ENCODE data around the gene CDH13.

The CDH13 gene

DNA sequence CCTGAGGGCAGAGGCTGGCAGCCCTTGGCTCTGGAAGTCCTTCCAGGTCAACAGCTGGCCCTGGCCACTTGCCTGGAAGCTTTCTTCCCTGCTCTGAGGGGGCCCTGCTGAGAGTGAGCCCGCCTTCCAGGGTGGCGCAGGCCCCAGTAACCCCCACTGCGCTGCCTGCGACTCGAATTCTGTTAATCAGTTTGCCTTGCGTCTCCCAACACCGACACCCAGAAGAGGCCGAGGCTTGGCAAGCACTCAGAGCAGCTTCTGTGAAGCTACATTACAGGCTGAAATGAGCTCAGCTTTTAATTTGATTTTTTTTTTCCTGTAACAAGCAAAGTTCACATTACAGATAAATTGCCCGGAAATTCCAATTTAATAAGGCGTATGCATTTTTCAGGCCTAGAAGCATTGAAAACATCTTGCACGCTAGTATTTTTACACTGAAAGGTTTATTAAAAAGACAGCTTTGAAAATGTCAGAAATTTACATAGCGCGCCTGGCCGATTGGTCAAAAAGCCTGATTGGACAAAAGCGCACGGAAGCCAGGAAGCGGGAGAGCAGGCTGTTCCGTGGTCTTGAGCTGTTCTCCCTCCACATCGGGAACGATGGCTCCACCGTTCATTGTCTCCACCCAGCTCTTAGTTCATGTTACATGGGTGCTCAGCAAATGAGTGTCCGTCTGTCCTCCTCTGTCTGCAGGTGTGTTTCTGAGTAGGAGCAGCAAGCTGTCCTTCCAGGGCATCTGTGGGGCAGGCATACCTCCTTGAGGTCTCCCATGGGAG, 1115.5 kb downstream of the CDH13 start:
- no peak for DNase-seq

GRCh38 chr16:83743241-83743640, 1116.5 kb downstream of the CDH13 start:
- DNase-seq = no peak

- no peak for DNase-seq
Observed at GRCh38 chr16:83743720-83744119, 1117.0 kb downstream of the CDH13 start.

GRCh38 chr16:83744441-83744981, 1117.7 kb downstream of the CDH13 start:
- peak; percentile 27 for DNase-seq

DNA sequence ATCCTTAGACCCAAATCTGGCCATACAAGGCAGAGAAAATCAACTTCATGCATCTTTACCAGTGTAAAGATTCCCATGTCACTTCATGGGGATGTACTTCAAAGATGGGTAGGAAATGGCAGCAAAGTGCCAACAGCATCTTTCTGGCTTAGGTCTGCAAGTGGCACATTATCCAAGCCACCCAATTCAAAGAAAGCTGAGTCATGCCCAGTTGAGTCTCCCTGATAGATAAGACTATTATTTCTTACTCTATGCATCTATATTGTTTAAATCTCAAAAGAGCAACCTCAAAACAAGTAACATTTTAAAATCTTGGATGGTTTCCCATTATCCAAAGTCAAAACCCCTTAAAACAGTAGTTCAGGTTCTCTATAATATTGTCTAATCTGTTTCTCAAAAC, 1119.8 kb downstream of the CDH13 start:
- no peak for DNase-seq

- DNase-seq = no peak
Observed at GRCh38 chr16:83747936-83748335, 1121.2 kb downstream of the CDH13 start.

- DNase-seq = no peak
Observed at GRCh38 chr16:83755391-83755790, 1128.6 kb downstream of the CDH13 start.

- DNase-seq = no peak
Observed at GRCh38 chr16:83762141-83762991, 1135.6 kb downstream of the CDH13 start.

DNA sequence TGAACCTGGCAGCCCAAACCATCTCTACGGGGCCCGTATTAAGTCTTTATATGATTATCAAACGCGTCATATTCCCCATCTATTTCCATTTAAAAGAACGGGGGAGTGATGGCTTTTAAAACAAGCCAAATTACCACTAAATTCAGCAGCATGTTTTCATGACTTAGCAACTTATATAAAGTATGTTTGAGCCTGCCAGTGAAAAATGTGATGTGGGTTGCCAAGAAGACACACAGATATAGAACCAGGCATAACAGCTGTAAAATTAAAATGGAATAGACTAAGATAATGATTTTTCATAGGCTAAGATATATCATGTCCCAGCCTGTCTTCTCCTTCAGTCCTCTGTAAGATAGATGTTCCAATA, 1136.2 kb downstream of the CDH13 start:
- no peak for DNase-seq

DNA sequence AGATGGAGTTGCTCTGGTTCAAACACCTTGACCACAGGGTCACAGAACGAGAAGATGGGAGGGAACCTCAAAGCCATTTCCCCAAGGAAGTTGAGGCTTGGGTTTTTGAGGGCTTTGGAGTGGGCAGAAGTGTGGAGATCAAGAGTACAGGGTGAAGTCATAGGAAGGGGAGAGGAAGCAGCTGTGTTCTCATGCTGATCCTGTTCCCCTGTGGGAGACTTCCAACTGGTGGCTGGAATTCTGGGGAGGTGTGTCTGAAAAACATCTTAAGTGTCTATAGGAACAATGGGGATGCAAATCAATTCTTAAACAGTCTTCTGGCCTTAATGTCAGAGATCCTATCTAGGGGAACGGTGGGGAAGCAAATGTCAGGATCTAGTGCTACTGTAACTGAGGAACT, 1142.2 kb downstream of the CDH13 start:
- DNase-seq = no peak

DNA sequence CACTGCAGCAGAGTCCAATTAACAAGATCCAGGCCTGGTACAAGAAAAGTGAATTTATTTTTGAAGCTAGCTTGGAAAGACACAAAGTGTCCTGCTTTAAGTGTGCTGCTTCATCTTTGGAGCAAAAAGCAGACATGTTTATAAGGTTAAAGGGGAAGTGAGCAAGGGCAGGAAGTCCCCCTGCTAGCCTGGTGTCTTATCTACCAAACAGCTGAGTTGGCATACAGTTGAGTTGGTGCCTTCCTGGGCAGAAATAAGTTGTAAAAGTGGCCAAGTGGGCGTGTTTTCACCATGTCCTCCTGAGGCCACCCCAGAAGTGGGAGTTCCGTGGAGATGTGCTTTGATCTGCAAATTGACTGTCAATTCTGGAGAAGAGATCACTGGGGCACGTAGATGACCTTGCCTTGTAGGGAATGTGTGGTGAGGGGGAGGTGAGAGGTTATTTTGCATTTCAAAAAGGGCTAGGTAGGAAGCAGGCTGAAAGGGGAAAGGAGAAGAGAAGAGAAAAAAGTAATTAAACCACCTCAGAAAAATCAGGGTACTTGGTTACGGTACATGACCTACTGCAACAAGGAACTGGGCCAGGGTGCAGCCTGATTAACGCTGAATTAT, 1142.7 kb downstream of the CDH13 start:
- DNase-seq = no peak

DNA sequence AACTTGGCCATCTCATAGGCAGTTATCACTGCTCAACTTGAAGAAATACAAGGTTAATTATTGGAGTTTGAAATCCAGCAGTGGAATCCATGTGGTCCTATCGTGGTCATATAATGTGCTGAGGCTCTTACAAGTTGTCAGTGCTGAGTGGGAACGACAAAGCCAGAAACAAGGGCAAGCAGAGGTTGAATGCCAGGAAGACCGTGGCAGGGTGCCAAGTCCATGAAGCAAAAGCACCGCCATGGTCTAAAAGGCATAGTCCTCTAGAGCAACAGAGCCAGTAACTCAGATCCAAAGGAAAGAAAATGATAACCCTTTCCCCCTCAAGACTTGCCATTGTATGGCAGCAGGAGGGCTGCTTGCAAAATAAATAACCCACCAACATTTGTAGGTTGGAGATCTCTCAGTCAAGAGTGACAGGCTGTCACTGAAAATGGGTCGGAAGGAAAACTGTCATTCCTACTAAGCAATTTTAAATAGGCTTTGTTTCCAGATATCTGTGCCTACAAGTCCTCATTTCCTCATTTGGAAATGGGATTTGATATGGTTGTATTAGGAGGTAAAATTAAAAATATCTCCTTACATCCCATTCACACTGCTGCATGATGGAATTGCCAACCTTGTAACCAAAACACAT, 1144.7 kb downstream of the CDH13 start:
- no peak for DNase-seq

DNA sequence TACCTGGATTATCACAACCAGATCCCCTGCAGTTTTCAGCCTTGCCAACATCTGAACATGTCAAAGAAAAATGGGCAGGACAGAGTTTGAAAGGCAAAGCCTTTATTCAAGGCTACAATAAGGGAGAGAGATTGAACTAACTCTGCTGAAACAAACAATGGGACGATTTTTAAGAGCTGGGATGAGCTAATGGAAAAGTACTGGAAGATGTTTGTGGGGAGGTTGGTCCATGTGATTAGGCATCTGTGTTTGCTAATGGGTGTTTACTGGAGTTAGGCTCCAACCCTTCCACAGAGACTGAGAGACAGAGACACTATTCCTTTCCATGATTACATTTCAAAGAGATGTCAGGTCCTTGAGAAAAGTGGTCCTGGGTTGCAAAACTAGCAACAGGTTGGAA, 1146.0 kb downstream of the CDH13 start:
- no peak for DNase-seq

DNA sequence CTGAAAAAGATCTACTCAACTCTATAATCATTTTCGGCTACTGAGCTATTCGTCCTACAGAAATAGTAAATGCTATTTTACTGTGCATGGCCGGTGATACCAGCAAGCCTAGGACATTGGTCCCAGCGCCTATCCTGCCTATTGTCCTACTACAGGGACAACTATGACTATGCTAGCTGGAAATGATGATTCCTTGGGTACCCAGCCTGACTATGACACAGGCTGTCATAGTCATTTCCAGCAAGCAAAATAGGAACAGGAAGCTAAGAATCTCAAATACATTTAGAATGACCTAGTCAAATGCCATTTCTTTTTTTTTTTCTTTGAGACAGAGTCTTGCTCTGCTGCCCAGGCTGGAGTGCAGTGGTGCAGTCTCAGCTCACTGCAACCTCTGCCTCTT, 1147.3 kb downstream of the CDH13 start:
- DNase-seq = no peak

GRCh38 chr16:83776944-83777343, 1150.2 kb downstream of the CDH13 start:
- DNase-seq = no peak

- DNase-seq = no peak
Observed at GRCh38 chr16:83779886-83780285, 1153.1 kb downstream of the CDH13 start.

DNA sequence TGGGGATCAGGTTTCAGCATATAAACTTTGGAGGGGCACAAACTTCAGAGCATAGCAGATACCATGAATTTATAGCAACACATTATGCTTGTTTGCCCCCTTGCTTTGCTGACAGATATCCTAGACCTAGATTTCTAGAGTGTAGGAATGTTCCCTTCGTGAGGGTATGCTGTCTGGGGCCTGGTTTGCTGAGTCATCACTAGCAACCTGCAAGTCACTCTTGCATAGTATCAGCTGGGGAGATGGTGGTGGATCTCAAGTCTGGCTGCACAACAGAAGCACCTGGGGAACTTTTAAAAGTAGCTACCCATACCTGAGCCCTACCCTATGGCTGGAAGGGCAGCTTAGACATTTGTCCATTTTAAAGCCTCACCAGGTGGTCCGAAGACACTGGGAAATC, 1158.7 kb downstream of the CDH13 start:
- no peak for DNase-seq

- DNase-seq = no peak
Observed at GRCh38 chr16:83789642-83790401, 1163.1 kb downstream of the CDH13 start.

- DNase-seq = no peak
Observed at GRCh38 chr16:83791916-83792315, 1165.1 kb downstream of the CDH13 start.

GRCh38 chr16:83792391-83792790, 1165.6 kb downstream of the CDH13 start:
- no peak for DNase-seq

DNA sequence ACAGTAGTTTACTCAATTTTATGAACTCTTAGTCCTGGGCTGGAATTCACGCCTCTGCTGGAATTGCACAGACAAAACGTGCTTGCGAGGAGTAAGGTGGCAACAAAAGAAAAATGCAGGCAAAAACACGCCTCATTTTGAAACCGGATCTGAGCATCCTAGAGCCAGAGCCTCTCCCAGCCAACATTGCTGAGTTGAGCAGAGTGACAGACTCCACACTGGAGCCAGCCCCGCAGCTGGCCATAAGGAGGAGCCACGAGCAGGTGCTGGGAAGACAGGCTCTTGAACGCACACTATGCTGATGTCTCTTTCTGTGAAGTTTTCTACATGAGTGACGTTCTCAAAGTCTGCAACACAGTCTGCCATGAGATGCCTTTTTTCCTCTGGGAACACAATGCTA, 1166.4 kb downstream of the CDH13 start:
- no peak for DNase-seq

GRCh38 chr16:83794860-83795554, 1168.2 kb downstream of the CDH13 start:
- no peak for DNase-seq
